KBM-7 (cell line): Measurements from ENCODE around the gene ZNF625.

ENCODE experiments used
- DNase-seq: peaks from one replicate; pipeline ENCODE4 v3.0.0-alpha.2; 2015
- in situ Hi-C: fragments of 300-500 bp; cut with MboI; formaldehyde crosslinking; loops from 2 replicates; pipeline ENCODE4 v1.14.3; 2020; ENCODE audit warnings: low sequenced_read_pairs, low pct_unique_long_range_greater_than_20kb, mixed read lengths

ZNF625 gene

GRCh38 chr19:12156223-12157058 is at the start of gene ZNF625:
Gene ZNF625 (minus strand): TSS chr19:12156734. CDS start chr19:12156558, 176 bp downstream.
- in situ Hi-C loops = no loop called here
- DNase-seq = no peak

GRCh38 chr19:12205296-12205695 is 48.8 kb upstream of the ZNF625 start:
- in situ Hi-C loops = no loop called here
- no peak for DNase-seq

- in situ Hi-C loops = no loop called here
- peak; percentile 29 for DNase-seq
These were observed 45.7 kb upstream of the ZNF625 start for GRCh38 chr19:12202250-12202649.

- DNase-seq = no peak
- in situ Hi-C loops = no loop called here
These were observed 43.4 kb upstream of the ZNF625 start for GRCh38 chr19:12199757-12200419.

- in situ Hi-C loops = no loop called here
These were observed 41.6 kb upstream of the ZNF625 start for GRCh38 chr19:12198136-12198535.

GRCh38 chr19:12194827-12195731 is 38.5 kb upstream of the ZNF625 start:
- in situ Hi-C loops = no loop called here
- no peak for DNase-seq

More at GRCh38 chr19:12198136-12198535, 41.6 kb upstream of the ZNF625 start:
- no peak for DNase-seq

- in situ Hi-C loops = no loop called here
- peak; percentile 31 for DNase-seq
These were observed 31.1 kb upstream of the ZNF625 start for GRCh38 chr19:12187625-12188024.

GRCh38 chr19:12180377-12180776 is 23.8 kb upstream of the ZNF625 start:
- in situ Hi-C loops = no loop called here

GRCh38 chr19:12166626-12167025 is 10.1 kb upstream of the ZNF625 start:
- in situ Hi-C loops = no loop called here
- DNase-seq = no peak

More at GRCh38 chr19:12180377-12180776, 23.8 kb upstream of the ZNF625 start:
- no peak for DNase-seq

GRCh38 chr19:12163826-12164225 is 7.3 kb upstream of the ZNF625 start:
- peak; percentile 39 for DNase-seq
- in situ Hi-C loops = no loop called here

- peak; percentile 93 for DNase-seq
- in situ Hi-C loops = no loop called here
These were observed 6.6 kb upstream of the ZNF625 start, which contains the start of gene ZNF136 for GRCh38 chr19:12162882-12163806. Gene ZNF136 (plus strand): TSS chr19:12163096. CDS start chr19:12163204, 108 bp downstream.

GRCh38 chr19:12162513-12162881 is 6.0 kb upstream of the ZNF625 start:
- in situ Hi-C loops = no loop called here
- DNase-seq = no peak

GRCh38 chr19:12159773-12160414 is 3.4 kb upstream of the ZNF625 start:
- in situ Hi-C loops = no loop called here
- DNase-seq = no peak

GRCh38 chr19:12155324-12155860 is 1.1 kb downstream of the ZNF625 start:
- no peak for DNase-seq
- in situ Hi-C loops = no loop called here

GRCh38 chr19:12145348-12145747 is 11.2 kb downstream of the ZNF625 start:
- in situ Hi-C loops = no loop called here
- DNase-seq = no peak

- DNase-seq = no peak
- in situ Hi-C loops = no loop called here
These were observed 15.2 kb downstream of the ZNF625 start for GRCh38 chr19:12141405-12141736.

GRCh38 chr19:12140545-12141404 is 15.8 kb downstream of the ZNF625 start:
- DNase-seq = peak; percentile 93
- in situ Hi-C loops = no loop called here
